Measurements from ENCODE around the gene CPD.
"Not testable (repeated sequence)": the region's sequence is repeated elsewhere in the genome, so short reads cannot be mapped to it uniquely, and the experiment has no call there.

The CPD gene

DNA sequence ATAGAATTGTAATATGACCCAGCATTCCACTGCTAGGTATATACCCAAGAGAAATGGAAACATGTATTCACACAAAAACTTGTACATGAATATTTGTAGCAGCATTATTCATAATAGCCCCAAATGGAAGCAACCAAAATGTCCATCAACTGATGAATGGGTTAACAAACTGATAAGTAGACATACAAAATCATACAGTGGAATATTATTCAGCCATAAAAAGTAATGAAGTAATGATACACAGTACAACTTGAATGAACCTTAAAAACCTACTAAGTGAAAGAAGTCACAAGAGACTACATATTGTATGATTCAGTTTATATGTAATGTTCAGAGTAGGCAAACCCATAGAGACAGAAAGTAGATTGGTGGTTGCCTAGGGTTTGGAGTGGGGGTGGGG lies 58.0 kb downstream of the CPD start:
- Histone ChIP-seq H3K36me3 (ENCODE audit: control insufficient read depth, insufficient read depth, low read length) (no peaks in the 10 kb centered on the region), H3K4me2 (ENCODE audit: low read length) (no peak overlapping the region), H3K4me3 (ENCODE audit: low read depth, low read length) (no peak overlapping the region), H3K27me3 (ENCODE audit: control insufficient read depth, insufficient read depth, low read length) (no peaks in the 10 kb centered on the region), H3K27ac (no peak overlapping the region), H3K4me1 (no peaks in the 10 kb centered on the region), H3K9ac (no peak overlapping the region), H3K79me2 (no peaks in the 10 kb centered on the region), H2AFZ (no peak overlapping the region), H3K9me3 (ENCODE audit: control insufficient read depth, low read length) (no peaks in the 10 kb centered on the region)
- TF ChIP-seq, protein P1, sequence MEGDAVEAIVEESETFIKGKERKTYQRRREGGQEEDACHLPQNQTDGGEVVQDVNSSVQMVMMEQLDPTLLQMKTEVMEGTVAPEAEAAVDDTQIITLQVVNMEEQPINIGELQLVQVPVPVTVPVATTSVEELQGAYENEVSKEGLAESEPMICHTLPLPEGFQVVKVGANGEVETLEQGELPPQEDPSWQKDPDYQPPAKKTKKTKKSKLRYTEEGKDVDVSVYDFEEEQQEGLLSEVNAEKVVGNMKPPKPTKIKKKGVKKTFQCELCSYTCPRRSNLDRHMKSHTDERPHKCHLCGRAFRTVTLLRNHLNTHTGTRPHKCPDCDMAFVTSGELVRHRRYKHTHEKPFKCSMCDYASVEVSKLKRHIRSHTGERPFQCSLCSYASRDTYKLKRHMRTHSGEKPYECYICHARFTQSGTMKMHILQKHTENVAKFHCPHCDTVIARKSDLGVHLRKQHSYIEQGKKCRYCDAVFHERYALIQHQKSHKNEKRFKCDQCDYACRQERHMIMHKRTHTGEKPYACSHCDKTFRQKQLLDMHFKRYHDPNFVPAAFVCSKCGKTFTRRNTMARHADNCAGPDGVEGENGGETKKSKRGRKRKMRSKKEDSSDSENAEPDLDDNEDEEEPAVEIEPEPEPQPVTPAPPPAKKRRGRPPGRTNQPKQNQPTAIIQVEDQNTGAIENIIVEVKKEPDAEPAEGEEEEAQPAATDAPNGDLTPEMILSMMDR (IDR thresholded peaks at IDR 0.05): no peak

DNA sequence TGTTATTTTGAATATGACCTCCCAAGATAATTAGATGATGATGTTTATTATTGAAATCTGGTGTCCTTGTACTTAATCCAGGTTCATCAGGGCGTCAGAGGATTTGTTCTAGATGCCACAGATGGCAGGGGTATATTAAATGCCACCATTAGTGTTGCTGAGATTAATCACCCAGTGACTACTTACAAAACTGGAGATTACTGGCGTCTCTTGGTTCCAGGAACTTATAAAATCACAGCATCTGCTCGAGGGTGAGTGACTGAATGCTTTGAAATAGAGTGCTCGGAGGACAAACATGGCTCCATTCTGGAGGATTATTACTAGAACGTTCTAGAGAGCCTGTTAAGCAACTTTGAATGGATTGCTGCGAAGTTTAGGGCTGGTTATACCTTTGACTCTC lies 65.0 kb downstream of the CPD start:
- Histone ChIP-seq H3K36me3 (ENCODE audit: control insufficient read depth, insufficient read depth, low read length) (no peaks in the 10 kb centered on the region), H3K4me1 (no peaks in the 10 kb centered on the region), H3K4me3 (ENCODE audit: low read depth, low read length) (no peak overlapping the region), H2AFZ (no peak overlapping the region), H3K9ac (no peak overlapping the region), H3K9me3 (ENCODE audit: control insufficient read depth, low read length) (no peaks in the 10 kb centered on the region), H3K4me2 (ENCODE audit: low read length) (no peak overlapping the region), H3K79me2 (peaks cover 2% of the 10 kb centered on the region), H3K27me3 (ENCODE audit: control insufficient read depth, insufficient read depth, low read length) (no peaks in the 10 kb centered on the region), H3K27ac (no peak overlapping the region)
- TF ChIP-seq, protein P1 (IDR thresholded peaks at IDR 0.05): no peak

DNA sequence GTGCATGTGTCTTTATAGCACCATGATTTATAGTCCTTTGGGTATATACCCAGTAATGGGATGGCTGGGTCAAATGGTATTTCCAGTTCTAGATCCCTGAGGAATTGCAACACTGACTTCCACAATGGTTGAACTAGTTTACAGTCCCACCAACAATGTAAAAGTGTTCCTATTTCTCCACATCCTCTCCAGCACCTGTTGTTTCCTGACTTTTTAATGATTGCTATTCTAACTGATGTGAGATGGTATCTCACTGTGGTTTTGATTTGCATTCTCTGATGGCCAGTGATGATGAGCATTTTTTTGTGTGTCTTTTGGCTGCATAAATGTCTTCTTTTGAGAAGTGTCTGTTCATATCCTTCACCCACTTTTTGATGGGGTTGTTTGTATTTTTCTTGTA lies 67.9 kb downstream of the CPD start:
- not testable (repeated sequence) for H3K79me2 ChIP-seq; H2AFZ ChIP-seq; H3K36me3 ChIP-seq (ENCODE audit: control insufficient read depth, insufficient read depth, low read length); H3K9me3 ChIP-seq (ENCODE audit: control insufficient read depth, low read length); H3K4me2 ChIP-seq (ENCODE audit: low read length); H3K4me1 ChIP-seq; H3K27ac ChIP-seq; H3K27me3 ChIP-seq (ENCODE audit: control insufficient read depth, insufficient read depth, low read length); H3K9ac ChIP-seq; H3K4me3 ChIP-seq (ENCODE audit: low read depth, low read length)

DNA sequence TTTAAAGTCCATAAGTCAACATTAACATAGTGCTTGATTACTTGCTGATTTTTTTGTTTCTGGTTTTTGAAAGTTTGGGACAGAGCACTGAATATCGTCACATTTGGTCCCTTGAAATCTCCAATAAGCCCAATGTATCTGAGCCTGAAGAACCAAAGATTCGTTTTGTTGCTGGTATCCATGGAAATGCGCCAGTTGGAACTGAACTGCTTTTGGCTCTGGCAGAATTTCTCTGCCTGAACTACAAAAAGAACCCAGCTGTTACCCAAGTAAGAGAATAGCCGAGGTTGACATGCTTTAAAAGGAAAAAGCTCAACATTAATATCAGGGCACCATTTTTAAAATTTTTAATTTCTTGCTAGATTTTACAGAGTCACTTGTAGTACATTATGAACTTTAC lies 70.8 kb downstream of the CPD start:
- Histone ChIP-seq H3K79me2 (no peaks in the 10 kb centered on the region), H3K36me3 (ENCODE audit: control insufficient read depth, insufficient read depth, low read length) (no peaks in the 10 kb centered on the region), H3K27me3 (ENCODE audit: control insufficient read depth, insufficient read depth, low read length) (no peaks in the 10 kb centered on the region), H3K27ac (no peak overlapping the region), H3K9me3 (ENCODE audit: control insufficient read depth, low read length) (no peaks in the 10 kb centered on the region), H3K9ac (no peak overlapping the region), H3K4me1 (no peaks in the 10 kb centered on the region), H3K4me2 (ENCODE audit: low read length) (no peak overlapping the region), H2AFZ (no peak overlapping the region), H3K4me3 (ENCODE audit: low read depth, low read length) (no peak overlapping the region)
- TF ChIP-seq, protein P1 (IDR thresholded peaks at IDR 0.05): no peak

DNA sequence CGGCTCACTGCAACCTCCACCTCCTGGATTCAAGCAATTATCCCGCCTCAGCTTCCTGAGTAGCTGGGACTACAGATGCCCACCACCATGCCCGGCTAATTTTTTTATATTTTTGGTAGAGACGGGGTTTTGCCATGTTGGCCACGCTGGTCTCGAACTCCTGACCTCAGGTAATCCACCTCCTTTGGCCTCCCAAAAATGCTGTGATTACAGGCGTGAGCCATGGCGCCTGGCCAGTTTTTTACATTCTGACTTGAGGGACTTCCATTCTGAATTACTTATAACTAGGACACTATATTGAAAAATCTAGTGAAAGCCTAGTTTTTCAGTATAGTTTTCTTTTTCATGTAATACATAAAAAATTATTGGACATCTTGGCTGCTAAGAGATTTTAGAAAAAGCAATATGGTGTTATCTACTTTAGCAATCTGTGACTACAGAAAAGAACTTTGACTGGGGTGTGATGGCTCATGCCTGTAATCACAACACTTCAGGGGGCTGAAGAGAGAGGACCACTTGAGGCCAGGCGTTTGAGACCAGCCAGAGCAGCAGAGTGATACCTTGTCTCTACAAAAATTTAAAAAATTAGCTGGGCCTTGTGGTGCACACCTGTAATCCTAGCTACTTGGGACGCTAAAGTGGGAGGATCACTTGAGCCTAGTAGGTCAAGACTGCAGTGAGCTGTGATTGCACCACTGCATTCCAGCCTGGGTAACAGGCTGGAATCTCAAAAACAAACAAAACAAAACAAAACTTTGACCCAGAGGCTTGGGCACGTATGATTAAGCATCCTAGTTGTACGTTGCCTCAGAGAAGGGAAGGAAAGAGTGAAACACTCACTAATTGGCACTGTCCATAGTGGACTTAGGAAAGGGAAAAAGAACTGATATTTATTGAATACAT lies 71.6 kb downstream of the CPD start:
- H3K9me3 ChIP-seq (ENCODE audit: control insufficient read depth, low read length): no peaks in the 10 kb centered on the region
- no peak overlapping the region for H2AFZ ChIP-seq
- TF ChIP-seq, protein P1 (IDR thresholded peaks at IDR 0.05): no peak
- H3K4me3 ChIP-seq (ENCODE audit: low read depth, low read length): no peak overlapping the region
- H3K9ac ChIP-seq: no peak overlapping the region
- H3K4me1 ChIP-seq: no peaks in the 10 kb centered on the region
- no peak overlapping the region for H3K4me2 ChIP-seq (ENCODE audit: low read length)
- H3K27ac ChIP-seq: no peak overlapping the region
- H3K27me3 ChIP-seq (ENCODE audit: control insufficient read depth, insufficient read depth, low read length): no peaks in the 10 kb centered on the region
- no peaks in the 10 kb centered on the region for H3K36me3 ChIP-seq (ENCODE audit: control insufficient read depth, insufficient read depth, low read length)
- peaks cover 2% of the 10 kb centered on the region for H3K79me2 ChIP-seq
